ENCODE results near the gene ARHGAP6.
"Not testable (repeated sequence)": the region's sequence is repeated elsewhere in the genome, so short reads cannot be mapped to it uniquely, and the experiment has no call there.

Gene ARHGAP6

GRCh38 chrX:11386812-11387211, 278.9 kb downstream of the ARHGAP6 start:
- no peak for DNase-seq (ENCODE audit: low read depth)

- no peak for DNase-seq (ENCODE audit: low read depth)
Measured at GRCh38 chrX:11386001-11386523, 279.7 kb downstream of the ARHGAP6 start.

GRCh38 chrX:11382930-11383329, 282.8 kb downstream of the ARHGAP6 start:
- no peak for DNase-seq (ENCODE audit: low read depth)

- no peak for DNase-seq (ENCODE audit: low read depth)
Measured at GRCh38 chrX:11381464-11381863, 284.3 kb downstream of the ARHGAP6 start.

GRCh38 chrX:11380187-11380844, 285.4 kb downstream of the ARHGAP6 start:
- DNase-seq (ENCODE audit: low read depth), result no peak

GRCh38 chrX:11376163-11376562, 289.6 kb downstream of the ARHGAP6 start:
- no peak for DNase-seq (ENCODE audit: low read depth)

- DNase-seq (ENCODE audit: low read depth), result no peak
Measured at GRCh38 chrX:11375614-11376119, 290.1 kb downstream of the ARHGAP6 start.

GRCh38 chrX:11374570-11374969, 291.1 kb downstream of the ARHGAP6 start:
- DNase-seq (ENCODE audit: low read depth), result no peak

GRCh38 chrX:11371106-11371505, 294.6 kb downstream of the ARHGAP6 start:
- no peak for DNase-seq (ENCODE audit: low read depth)

GRCh38 chrX:11367609-11368430, 297.9 kb downstream of the ARHGAP6 start:
- no peak for DNase-seq (ENCODE audit: low read depth)

GRCh38 chrX:11366998-11367595, 298.6 kb downstream of the ARHGAP6 start:
- DNase-seq (ENCODE audit: low read depth), result no peak

- no peak for DNase-seq (ENCODE audit: low read depth)
Measured at GRCh38 chrX:11365426-11365825, 300.3 kb downstream of the ARHGAP6 start.

GRCh38 chrX:11364835-11365234, 300.9 kb downstream of the ARHGAP6 start:
- no peak for DNase-seq (ENCODE audit: low read depth)

- not testable (repeated sequence) for DNase-seq (ENCODE audit: low read depth)
Measured at GRCh38 chrX:11363825-11364224, 301.9 kb downstream of the ARHGAP6 start.

- no peak for DNase-seq (ENCODE audit: low read depth)
Measured at GRCh38 chrX:11363069-11363594, 302.6 kb downstream of the ARHGAP6 start.

GRCh38 chrX:11361666-11362065, 304.1 kb downstream of the ARHGAP6 start:
- DNase-seq (ENCODE audit: low read depth), result not testable (repeated sequence)

GRCh38 chrX:11355944-11356343, 309.8 kb downstream of the ARHGAP6 start:
- not testable (repeated sequence) for DNase-seq (ENCODE audit: low read depth)

GRCh38 chrX:11355259-11355909, 310.3 kb downstream of the ARHGAP6 start:
- DNase-seq (ENCODE audit: low read depth), result no peak

GRCh38 chrX:11352296-11352741, 313.4 kb downstream of the ARHGAP6 start:
- DNase-seq (ENCODE audit: low read depth), result no peak

GRCh38 chrX:11351375-11352295, 314.1 kb downstream of the ARHGAP6 start:
- no peak for DNase-seq (ENCODE audit: low read depth)
